HG03342 (cell line): ENCODE results near the gene MFSD2A.
"Not testable (repeated sequence)": the region's sequence is repeated elsewhere in the genome, so short reads cannot be mapped to it uniquely, and the experiment has no call there.

Experiments used
- ATAC-seq: cut with Tn5 transposase; IDR thresholded peaks from one replicate; pipeline ENCODE4 v1.9.1; 2021; ENCODE audit warnings: mild to moderate bottlenecking, moderate library complexity; ENCODE audit not compliant: unreplicated experiment

The MFSD2A gene

DNA sequence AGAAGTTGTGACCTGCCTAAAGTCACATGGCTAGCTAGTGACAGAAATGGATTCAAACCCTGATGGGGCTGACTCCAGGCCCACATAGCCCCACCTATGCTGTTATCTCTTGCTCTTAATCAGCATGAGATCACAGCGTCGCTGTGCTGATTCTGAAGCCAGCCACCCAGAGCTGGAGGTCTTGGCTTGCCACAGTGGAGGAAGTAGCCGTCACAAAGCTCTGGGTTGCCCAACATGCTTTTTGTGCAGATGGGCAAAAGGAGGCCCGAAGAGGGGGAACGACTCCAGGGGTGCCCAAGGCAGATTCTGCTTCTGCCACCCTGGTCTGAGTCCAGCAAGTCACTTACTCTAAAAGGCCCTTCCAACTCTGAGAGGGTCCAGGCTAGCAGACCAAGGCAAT lies 14.7 kb upstream of the MFSD2A start:
- no peak for ATAC-seq

DNA sequence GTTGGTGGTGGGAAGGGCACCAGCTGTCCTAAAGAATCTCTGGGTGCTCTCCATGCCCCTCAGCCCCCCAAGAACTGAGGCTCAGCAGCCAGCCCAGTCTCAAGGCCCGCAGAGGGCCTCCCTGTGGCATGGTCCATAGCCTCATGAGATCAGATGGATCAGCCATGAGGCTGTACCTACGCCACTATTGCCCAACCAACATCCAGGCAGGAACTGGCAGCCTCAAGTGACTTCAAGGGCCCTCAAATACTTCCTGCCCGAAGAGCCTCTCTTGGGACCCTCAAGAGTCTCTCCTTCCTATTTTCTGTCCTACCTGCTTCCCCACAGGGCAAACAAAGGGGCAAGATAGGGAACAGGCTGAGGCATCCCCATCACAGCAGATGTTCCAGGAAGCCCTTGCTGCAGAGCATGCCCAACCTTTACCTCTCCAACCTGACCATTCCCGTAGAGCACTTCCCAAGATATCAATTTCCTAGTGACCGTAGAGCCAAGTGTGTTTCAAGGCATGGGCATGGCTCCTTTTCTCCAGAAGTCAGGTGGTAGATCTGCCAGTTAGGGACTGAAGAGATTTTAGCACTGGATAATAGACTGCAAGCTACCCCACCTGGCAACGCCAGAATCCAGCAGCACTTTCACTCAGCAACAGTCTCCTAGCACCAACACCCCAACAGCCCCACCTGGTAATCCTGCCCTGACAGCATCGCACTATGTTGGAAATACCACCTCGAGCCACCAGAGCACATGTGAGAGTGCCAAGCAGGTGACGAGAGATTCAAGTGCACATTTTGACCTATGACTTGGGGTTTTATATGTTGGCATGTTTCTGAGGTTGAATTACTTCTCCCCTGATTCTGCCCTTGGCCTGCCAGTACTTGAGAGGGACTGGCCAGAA lies 13.7 kb upstream of the MFSD2A start:
- no peak for ATAC-seq

DNA sequence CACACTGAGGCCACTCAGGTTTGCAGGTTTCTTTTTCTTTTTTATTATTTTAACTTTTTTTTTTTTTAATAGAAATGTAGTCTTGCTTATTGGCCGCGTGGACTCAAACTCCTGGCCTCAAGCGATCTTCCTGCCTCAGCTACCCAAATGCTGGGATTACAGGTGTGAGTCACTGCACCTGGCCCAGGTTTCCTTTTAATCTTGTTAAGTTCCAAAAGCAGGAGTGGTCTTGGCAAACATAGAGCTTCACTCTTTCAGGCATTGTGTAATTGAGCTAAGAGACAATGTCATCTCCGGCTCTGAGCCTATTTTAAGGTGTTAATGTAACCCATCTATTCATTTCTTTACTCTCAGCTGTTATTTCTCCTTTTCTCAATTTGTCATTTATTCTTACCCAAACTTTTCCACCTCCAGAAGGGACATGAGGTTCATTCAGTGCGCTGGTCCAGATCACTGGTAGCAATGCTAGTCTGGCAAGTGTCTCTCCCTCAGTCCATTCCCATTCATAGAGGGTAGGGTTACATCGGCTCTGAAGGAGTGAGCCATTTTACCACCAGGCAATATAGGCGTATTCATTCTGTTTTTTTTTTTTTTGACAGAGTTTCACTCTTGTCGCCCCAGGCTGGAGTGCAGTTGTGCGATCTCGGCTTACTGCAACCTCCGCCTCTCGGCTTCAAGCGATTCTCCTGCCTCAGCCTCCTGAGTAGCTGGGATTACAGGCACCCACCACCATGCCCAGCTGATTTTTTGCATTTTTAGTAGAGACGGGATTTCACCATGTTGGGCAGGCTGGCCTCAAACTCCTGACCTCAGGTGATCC lies 11.3 kb upstream of the MFSD2A start:
- ATAC-seq = no peak

DNA sequence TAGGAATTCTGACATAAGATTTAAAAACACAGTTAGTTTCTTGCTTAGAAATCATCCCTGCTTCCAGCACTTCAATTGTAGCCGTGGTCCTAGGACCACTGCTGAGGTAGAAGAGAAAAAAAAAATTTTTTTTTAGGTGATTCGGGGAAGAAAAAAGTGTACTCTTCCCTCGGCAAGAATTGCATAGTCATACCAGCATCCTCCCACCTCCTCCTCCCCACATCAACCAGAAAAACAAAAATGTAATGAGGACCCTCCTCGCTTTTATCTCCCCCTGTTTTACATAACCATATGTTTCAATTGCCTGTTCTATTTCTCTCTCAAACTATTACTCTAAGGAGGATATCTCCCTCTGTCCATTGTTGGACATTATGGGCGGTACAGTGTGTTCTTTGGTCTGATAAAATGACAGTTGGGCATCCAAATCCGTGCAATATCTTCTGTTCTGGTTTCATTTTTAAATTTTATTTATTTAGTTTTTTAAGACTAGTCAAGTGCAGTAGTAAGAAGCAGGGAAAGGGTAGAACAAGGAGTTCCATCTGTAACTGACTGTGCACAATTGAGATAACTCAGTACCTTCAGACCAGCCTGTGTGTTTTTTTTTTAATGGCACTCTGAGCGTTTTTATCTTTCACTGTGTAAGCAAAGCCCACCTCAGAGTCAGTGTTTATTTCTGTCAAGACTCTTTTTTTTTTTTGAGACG lies 10.4 kb upstream of the MFSD2A start:
- no peak for ATAC-seq

DNA sequence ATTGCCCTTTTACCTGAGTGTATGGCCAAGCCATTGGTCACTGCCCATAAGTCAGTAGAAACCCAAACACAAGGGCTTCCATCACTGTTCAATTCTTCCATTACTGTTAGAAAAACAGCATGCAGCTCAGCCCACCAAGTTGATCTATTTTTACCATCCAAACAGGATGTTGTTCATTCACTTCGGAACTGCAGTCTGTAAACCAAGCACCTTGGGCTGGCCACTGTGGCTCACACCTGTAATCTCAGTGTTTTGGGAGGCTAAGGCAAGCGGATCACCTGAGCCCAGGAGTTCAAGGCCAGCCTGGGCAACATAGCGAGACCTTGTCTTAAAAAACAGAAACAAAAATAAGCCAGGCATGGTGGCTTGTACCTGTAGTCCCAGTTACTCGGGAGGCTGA lies 8.7 kb upstream of the MFSD2A start:
- no peak for ATAC-seq

DNA sequence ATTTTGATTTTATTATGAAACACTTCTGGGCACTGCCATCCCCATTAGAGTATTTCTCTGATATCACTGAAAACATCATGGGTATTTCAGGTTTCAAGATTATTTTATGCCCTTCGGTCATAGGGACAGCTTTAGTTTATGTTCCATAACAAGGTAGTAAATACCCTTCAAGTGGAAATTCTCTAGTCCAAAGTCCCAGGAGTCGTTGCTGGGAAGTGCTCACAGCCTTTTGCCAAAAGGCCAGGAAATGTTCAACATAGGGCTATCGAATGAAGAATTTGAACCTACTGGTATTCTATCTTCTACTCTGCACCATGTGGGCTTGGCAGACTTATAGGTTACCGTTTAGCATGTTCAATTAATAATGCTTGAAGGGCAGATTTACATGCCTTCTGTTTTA lies 7.7 kb upstream of the MFSD2A start:
- no peak for ATAC-seq

DNA sequence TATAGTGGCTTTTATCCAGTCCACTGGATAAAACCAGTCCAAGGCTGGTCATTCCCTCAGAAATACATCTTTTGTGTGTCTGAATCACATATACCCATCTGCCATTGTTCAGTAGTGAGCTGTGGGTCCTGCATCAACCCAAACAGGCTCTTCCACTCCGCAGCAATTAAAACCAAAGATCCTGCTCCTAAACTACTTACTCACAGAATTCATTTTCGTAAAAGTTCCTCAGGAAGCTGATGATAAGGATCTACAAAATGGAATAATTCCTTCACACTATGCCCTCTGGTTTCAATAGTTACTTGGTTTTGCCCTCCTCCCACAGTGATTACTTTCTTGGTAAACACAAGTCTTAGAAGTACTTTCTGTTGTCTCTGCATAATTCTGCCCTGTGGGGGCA lies 5.1 kb upstream of the MFSD2A start:
- no peak for ATAC-seq

DNA sequence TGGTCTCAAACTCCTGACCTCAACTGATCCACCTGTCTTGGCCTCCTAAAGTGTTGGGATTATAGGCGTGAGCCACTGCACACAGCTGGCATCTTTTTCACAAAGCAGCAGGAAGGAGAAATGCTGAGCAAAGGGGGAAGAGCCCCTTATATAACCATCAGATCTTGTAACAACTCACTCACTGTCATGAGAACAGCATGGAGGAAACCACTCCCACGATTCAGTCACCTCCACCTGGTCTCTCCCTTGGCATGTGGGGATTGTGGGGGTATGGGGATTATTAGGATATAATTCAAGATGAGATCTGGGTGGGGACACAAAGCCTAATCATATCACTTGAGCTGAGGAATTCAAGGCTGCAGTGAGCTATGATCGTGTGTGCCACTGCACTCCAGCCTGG lies 3.0 kb upstream of the MFSD2A start:
- ATAC-seq = no peak

DNA sequence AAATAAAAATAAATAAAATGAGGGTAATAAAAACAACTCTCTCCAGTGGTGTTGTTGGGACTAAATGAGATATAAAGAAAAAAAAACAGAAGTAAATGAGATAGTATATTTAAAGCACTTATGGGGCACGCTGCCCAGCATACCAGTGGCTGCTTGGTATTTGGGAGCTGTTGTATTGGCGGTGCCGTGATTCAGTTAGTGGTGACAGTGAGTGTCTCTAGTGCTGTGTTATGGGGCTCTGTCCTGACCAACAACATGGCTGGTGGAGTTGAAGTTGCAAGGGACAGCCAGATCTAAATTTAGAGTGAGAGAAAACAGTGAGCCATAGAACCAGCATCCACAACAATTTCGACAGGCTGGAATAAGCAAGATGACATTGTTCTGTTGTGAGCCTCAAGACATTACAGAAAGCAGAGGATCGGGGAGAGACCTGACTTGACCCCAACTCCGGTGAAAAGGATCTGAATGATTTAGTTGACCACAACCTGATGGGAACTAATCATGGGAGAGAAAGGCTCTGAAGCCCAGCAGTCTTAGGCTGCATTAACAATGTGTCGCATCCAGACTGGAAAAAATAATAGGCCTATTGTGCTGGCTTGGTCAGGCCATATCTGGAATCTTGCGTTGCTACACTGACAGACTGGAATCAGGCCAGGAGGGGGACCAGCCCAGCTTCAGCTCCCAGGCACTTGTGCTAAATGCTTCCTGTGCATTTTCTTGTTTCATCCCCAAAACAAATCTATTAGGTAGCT lies 2.4 kb upstream of the MFSD2A start:
- ATAC-seq = no peak

DNA sequence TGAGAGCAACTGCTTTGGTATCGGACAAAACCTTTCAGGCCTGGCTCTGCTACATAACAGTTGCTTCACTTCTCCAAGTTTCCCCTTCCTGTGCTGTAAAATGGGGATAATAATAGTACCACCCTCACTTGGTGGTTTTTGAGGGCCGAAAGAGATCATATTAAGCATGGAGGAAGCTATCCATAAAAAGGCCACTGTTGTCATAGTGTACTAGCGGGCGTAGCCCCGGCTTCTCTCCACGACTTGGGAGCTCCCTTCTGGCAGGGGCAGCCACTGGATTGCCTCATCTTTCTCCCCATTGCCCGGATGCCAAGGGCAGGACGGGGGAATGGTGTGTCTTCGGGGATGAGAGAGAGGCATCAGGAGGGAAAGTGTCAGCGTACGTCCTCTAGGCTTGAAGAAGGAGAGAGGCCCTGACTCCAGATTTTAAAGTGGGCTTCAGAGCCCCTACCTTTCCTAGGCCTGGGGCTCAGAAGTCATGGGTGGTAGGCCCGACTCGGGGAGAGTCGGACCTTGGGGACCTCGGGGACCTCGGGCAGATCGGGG lies 548 bp upstream of the MFSD2A start:
- ATAC-seq = no peak

DNA sequence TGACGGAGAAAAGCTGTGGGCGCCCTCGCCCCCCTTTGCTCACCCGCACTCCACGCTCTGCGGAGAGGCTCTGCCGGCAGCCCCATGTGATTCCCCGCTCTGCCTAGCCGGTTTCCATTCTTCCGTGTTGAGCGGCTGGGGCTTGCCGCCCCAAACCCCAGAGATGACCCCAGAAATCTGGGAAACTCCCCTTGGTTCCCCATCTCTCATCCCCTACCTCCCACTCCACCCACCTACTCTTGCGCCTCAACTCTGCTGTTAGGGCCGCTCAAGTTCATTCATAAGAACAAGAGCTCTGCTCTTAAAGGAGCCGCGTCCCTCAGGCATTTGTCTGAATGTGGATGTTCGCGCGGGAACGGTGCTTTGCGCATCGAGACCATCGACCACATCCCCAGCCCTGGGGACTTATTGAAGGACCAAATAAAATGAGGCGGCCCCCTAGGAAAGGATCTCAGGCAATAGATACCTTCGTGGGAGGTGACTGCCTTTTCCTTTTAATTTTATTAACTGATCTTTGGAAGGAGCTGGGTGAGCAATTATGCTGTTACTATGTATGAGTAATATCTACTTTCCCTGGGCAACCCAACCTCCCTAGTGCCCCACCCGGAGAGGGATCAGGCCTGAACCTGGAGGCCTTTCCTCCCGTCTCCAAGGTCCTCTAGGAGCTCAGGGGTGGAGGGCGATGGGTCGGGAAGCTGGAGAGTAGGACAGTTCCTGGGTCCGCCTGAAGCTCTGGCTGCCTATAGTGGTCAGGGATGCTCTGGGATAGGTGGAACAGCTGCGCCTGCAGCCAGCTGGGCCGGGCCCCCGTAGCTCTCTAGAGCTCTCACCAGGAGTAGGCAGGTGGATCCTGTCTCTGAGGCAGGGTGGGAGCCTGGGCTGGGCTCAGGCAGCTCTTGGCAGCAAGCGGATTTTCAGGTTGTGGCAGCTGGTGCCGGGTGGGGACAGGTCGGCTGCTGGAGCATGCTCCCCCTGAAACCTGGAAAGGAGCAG lies 898 bp downstream of the MFSD2A start:
- ATAC-seq = peak; percentile 38

DNA sequence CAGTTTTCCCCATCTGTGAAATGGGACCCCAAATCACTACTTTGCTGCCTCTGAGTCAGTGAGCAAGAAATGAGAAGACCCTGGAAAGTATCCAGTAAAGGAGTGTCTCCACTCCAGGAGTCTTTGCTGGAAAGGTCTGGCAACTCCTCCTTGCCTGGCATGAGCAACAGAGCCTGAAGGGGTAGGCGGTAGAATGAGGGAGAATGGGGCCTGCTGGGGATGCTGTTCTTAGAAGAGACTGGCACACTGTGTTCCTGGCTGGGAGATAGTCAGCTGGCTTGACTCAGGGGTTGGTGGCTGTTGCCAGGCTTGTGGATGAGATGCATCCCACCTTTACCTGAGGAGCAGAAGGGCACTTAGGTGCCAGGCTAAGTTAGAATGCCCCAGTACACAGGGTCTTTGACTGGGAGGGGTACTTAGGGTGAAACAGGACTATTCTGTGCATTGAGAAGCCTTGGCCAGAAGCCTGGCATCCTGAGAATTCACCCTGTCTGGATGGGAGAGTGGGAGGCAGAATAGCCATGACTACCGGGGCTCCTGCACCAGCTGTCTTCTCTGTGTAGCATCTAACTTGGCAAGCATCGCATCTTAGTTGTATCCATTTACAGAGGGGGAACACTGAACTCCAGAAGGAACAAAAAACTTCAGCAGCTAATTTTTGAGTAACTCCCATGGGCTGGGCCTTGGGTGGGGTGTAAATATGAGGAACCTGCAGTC lies 2.5 kb downstream of the MFSD2A start:
- ATAC-seq = no peak

DNA sequence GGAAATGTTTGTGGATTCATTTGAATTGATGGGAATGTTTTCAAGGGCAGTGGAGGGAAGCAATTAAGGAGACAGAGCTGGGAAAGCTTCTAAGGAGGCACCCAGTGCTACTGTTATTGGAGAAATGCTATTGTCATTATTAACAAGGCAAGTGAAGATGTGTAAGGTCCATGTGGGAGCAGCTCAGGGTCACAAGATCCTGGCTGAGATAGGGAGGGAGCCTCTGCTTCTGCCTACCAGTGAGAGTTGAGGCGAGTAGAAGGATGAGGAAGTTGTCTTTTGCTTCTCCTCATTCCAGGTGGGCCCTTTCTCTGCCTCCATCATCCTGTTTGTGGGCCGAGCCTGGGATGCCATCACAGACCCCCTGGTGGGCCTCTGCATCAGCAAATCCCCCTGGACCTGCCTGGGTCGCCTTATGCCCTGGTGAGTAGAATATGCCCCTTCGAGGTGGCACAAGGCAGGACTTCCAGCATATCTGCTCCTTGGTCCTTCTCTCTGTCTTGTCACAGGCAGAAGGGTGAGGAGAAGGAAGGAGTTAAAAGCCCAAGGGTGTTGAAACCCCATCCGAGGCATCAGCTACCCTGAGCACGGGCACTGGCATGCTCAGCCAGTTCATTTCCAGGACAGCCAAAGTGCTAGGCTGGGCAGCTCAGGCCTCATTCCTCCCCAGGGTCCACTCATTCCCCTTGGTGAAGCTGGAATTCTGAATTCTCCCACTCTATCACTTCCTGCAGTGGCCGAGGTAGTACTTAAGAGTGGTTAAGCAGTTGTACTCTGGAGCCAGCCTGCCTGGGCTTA lies 3.7 kb downstream of the MFSD2A start:
- ATAC-seq = no peak

DNA sequence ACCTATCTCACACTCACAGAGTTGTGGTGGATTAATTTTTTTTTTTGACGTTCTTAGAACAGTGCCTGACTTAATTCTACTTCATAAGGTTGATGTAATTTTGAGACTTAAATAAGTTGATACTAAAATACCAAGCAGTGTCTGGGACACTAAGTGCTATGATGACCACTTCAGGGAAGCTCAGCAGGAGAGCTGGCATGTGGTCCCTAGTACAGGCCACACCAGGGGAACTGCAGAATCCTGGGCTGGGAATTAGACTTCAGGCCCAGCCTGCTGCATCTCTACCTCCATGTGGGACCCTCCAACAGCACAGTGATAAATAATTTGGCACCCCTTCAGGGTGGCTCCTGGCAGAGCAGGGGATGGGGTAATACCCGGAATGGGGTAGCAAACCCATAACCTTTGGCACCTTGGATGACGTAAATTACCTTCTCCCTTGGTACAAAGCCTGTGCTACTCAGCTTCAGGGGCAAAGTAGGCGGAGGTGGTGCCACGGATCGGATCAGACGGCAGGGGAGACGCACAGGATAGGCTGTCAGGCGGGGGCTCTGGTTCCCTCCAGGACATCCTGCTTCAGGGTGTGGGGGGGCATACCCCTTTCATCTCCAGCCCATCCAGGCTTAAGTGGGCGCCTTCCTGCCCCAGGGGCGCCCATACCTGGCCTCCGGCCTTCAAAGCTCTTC lies 4.8 kb downstream of the MFSD2A start:
- no peak for ATAC-seq

DNA sequence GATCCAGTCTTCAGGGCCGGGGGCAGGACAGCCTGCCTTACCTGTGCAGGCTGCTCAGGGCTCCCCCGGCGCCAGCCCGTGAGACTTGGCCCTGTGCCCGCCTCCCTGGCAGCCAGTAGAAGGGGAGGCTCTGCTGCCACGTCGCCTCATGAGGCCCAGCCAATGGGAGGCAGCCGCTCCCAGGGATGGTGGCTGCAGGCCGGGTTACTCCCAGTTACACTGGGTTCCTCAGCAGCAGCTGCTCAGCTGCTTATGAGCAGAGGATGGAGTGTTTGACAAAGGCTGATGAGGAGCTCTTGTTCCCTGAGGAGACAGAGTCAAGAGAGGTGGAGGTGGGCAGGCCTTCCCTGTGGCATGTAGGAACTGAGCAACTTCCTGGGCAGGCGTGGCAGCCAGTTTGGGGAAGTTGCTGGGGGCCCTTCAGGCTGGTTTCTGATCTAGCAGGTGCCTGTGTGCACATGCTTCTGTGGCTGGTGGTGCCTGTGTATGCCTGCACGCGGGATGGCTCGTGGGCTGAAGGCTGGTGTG lies 5.5 kb downstream of the MFSD2A start:
- peak; percentile 48 for ATAC-seq

DNA sequence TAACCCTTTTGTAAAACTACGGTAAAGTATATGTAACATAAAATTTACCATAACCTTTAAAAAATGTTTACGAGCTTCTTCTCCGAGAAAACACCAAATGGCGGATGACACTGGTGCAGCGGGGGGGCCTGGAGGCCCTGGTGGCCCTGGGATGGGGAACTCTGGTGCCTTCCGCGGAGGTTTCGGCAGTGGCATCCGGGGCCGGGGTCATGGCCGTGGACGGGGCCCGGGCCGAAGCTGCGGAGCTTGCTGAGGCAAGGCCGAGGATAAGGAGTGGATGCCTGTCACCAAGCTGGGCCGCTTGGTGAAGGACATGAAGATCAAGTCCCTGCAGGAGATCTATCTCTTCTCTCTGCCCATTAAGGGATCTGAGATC lies 7.5 kb downstream of the MFSD2A start:
- ATAC-seq = no peak

DNA sequence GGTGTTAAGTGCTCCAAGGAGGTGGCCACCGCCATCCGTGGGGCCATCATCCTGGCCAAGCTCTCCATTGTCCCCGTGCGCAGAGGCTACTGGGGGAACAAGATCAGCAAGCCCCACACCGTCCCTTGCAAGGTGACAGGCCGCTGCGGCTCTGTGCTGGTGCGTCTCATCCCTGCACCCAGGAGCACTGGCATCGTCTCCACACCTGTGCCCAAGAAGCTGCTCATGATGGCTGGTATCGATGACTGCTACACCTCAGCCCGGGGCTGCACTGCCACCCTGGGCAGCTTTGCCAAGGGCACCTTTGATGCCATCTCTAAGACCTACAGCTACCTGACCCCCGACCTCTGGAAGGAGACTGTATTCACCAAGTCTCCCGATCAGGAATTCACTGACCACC lies 8.0 kb downstream of the MFSD2A start:
- ATAC-seq = not testable (repeated sequence)
